ENCODE data around the gene SLC4A11.

- TF ChIP-seq CTCF (IDR thresholded peaks at IDR 0.05) (peak; percentile 86 to 95 (median 92)), POLR2AphosphoS5 (IDR thresholded peaks at IDR 0.05) (no peak), EP300 (IDR thresholded peaks at IDR 0.05) (no peak)
Observed at GRCh38 chr20:3218307-3218988, 20.5 kb downstream of the SLC4A11 start.
